Measurements from ENCODE around the gene F2RL2. TPM values are rescaled to one million over a fixed set of nuclear protein-coding genes. Genes with fewer than 3 reads are reported as not detected.

Gene F2RL2
- total and polyA plus RNA-seq, 2 donors (not counting 1 experiment from before 2014, with no cell fraction given): not detected

- ChIA-PET CTCF (interaction anchor here (0.9 to 6.8 kb wide), 12 partner anchors 10 to 476 kb away, joined by 3 to 102 read pairs (median 4); no protein-coding TSS in a partner anchor), POLR2A (no interaction called here)
- Histone ChIP-seq H3K4me3 (ENCODE audit: control extremely low read depth in 1 of 5, extremely low read depth in 1 of 5, insufficient read depth in 1 of 5, low read depth in 2 of 5, low read length in 4 of 5) (no peak overlapping the region), H3K9ac (ENCODE audit: low read length) (no peak overlapping the region), H3K27ac (ENCODE audit: low read length in 2 of 2) (no peak overlapping the region), H3K79me2 (ENCODE audit: control insufficient read depth, insufficient read depth, low read length) (no peaks in the 10 kb centered on the region), H2AFZ (ENCODE audit: insufficient read depth, low read depth, low read length, poor library complexity, severe bottlenecking) (no peak overlapping the region), H3K36me3 (replicated peaks in 1 of 2; ENCODE audit: control extremely low read depth in 1 of 2, control insufficient read depth in 1 of 2, extremely low read depth in 1 of 2, insufficient read depth in 2 of 2, low read length in 1 of 2) (peaks cover 0 to 14% of the 10 kb centered on the region in 2 experiments), H3K4me1 (ENCODE audit: control insufficient read depth in 2 of 2, insufficient read depth in 2 of 2, low read length in 2 of 2) (no peaks in the 10 kb centered on the region), H3K9me3 (ENCODE audit: control extremely low read depth in 1 of 3, control insufficient read depth in 2 of 3, insufficient read depth in 1 of 3, low read length in 2 of 3) (no peaks in the 10 kb centered on the region), H4K20me1 (ENCODE audit: control insufficient read depth, insufficient read depth, low read length, poor library complexity, severe bottlenecking) (no peaks in the 10 kb centered on the region), H3K27me3 (replicated peaks in 1 of 4; ENCODE audit: control extremely low read depth in 1 of 4, control insufficient read depth in 3 of 4, insufficient read depth in 4 of 4, low read length in 3 of 4) (no peaks in the 10 kb centered on the region), H3K4me2 (replicated peaks; ENCODE audit: low read depth, low read length, poor library complexity, severe bottlenecking) (no peak overlapping the region)
- no peak for TF ChIP-seq EZH2 (IDR thresholded peaks at IDR 0.05; ENCODE audit: borderline replicate concordance, insufficient read depth, low read depth, low read length, poor library complexity, severe bottlenecking)
- TF ChIP-seq, protein P1, sequence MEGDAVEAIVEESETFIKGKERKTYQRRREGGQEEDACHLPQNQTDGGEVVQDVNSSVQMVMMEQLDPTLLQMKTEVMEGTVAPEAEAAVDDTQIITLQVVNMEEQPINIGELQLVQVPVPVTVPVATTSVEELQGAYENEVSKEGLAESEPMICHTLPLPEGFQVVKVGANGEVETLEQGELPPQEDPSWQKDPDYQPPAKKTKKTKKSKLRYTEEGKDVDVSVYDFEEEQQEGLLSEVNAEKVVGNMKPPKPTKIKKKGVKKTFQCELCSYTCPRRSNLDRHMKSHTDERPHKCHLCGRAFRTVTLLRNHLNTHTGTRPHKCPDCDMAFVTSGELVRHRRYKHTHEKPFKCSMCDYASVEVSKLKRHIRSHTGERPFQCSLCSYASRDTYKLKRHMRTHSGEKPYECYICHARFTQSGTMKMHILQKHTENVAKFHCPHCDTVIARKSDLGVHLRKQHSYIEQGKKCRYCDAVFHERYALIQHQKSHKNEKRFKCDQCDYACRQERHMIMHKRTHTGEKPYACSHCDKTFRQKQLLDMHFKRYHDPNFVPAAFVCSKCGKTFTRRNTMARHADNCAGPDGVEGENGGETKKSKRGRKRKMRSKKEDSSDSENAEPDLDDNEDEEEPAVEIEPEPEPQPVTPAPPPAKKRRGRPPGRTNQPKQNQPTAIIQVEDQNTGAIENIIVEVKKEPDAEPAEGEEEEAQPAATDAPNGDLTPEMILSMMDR (IDR thresholded peaks at IDR 0.05): no peak
- DNase-seq (no peak), ATAC-seq (ENCODE audit: low read depth) (no peak)
- Mint-ChIP-seq H3K4me3 (no peak overlapping the region), H3K27ac (no peak overlapping the region), H3K27me3 (no peaks in the 10 kb centered on the region), H3K9me3 (ENCODE audit: insufficient read depth) (no peaks in the 10 kb centered on the region), H3K4me1 (peaks cover under 1% of the 10 kb centered on the region)
- whole genome bisulfite sequencing (ENCODE audit: insufficient coverage): 100% methylated on average over 1 of the region's 2 CpGs
- intact Hi-C loops (cut with micrococcal nuclease): loop anchor here (5.0 kb wide), 1 partner anchor 475 kb away; no protein-coding TSS in a partner anchor
Observed at GRCh38 chr5:76602094-76602726, 21.0 kb downstream of the F2RL2 start.

- TF ChIP-seq, protein P1 (IDR thresholded peaks at IDR 0.05): peak; percentile 78
- TF ChIP-seq EZH2 (IDR thresholded peaks at IDR 0.05; ENCODE audit: borderline replicate concordance, insufficient read depth, low read depth, low read length, poor library complexity, severe bottlenecking): no peak
- Histone ChIP-seq H3K36me3 (replicated peaks in 1 of 2; ENCODE audit: control extremely low read depth in 1 of 2, control insufficient read depth in 1 of 2, extremely low read depth in 1 of 2, insufficient read depth in 2 of 2, low read length in 1 of 2) (peaks cover 0 to 12% of the 10 kb centered on the region in 2 experiments), H3K27ac (ENCODE audit: low read length in 2 of 2) (no peak overlapping the region), H2AFZ (ENCODE audit: insufficient read depth, low read depth, low read length, poor library complexity, severe bottlenecking) (no peak overlapping the region), H3K9ac (ENCODE audit: low read length) (no peak overlapping the region), H4K20me1 (ENCODE audit: control insufficient read depth, insufficient read depth, low read length, poor library complexity, severe bottlenecking) (no peaks in the 10 kb centered on the region), H3K9me3 (ENCODE audit: control extremely low read depth in 1 of 3, control insufficient read depth in 2 of 3, insufficient read depth in 1 of 3, low read length in 2 of 3) (no peaks in the 10 kb centered on the region), H3K27me3 (replicated peaks in 1 of 4; ENCODE audit: control extremely low read depth in 1 of 4, control insufficient read depth in 3 of 4, insufficient read depth in 4 of 4, low read length in 3 of 4) (no peaks in the 10 kb centered on the region), H3K4me1 (ENCODE audit: control insufficient read depth in 2 of 2, insufficient read depth in 2 of 2, low read length in 2 of 2) (no peaks in the 10 kb centered on the region), H3K4me3 (ENCODE audit: control extremely low read depth in 1 of 5, extremely low read depth in 1 of 5, insufficient read depth in 1 of 5, low read depth in 2 of 5, low read length in 4 of 5) (no peak overlapping the region), H3K4me2 (replicated peaks; ENCODE audit: low read depth, low read length, poor library complexity, severe bottlenecking) (no peak overlapping the region), H3K79me2 (ENCODE audit: control insufficient read depth, insufficient read depth, low read length) (no peaks in the 10 kb centered on the region)
- no peaks in the 10 kb centered on the region for H3K27me3 Mint-ChIP-seq
- no peak overlapping the region for H3K27ac Mint-ChIP-seq
- H3K9me3 Mint-ChIP-seq (ENCODE audit: insufficient read depth): no peaks in the 10 kb centered on the region
- ChIA-PET POLR2A (no interaction called here), CTCF (interaction anchor here (0.9 to 6.8 kb wide), 12 partner anchors 10 to 476 kb away, joined by 3 to 102 read pairs (median 4); no protein-coding TSS in a partner anchor)
- DNase-seq (peak; percentile 67), ATAC-seq (ENCODE audit: low read depth) (peak; percentile 47)
- no peak overlapping the region for H3K4me3 Mint-ChIP-seq
- H3K4me1 Mint-ChIP-seq: no peaks in the 10 kb centered on the region
- intact Hi-C loops (cut with micrococcal nuclease): loop anchor here (1.0 to 5.0 kb wide), 2 partner anchors 40 to 476 kb away; no protein-coding TSS in a partner anchor
- 29% methylated on average over 2 of the region's 3 CpGs for WGBS (ENCODE audit: insufficient coverage)
Observed at GRCh38 chr5:76601470-76601869, 21.7 kb downstream of the F2RL2 start.

Data from B cell (primary cell).